H9 (cell line): ENCODE results near the gene SLC35F3. TPM values are rescaled to one million over a fixed set of nuclear protein-coding genes. Genes with fewer than 3 reads are reported as not detected.

Experiments
- DNase-seq: peaks from one replicate; pipeline ENCODE4 v3.0.0-alpha.2; 2017
- H2AFZ ChIP-seq: one replicate; pipeline ENCODE4 v1.6.1; 2013; ENCODE audit warnings: mild to moderate bottlenecking, low read length, control low read depth, moderate library complexity
- H2AK5ac ChIP-seq: 2 replicates; pipeline ENCODE4 v1.6.1; 2013; ENCODE audit warnings: low read length, control low read depth, mixed read lengths; ENCODE audit not compliant: insufficient read length
- H2BK120ac ChIP-seq: one replicate; pipeline ENCODE4 v1.6.1; 2013; ENCODE audit warnings: low read depth, mild to moderate bottlenecking, low read length, control low read depth, inconsistent platforms; ENCODE audit not compliant: poor library complexity, severe bottlenecking
- H2BK12ac ChIP-seq: 2 replicates; pipeline ENCODE4 v1.6.1; 2013; ENCODE audit warnings: low read length, control low read depth, mixed read lengths, low read depth; ENCODE audit not compliant: insufficient read length
- H2BK15ac ChIP-seq: 2 replicates; pipeline ENCODE4 v1.6.1; 2013; ENCODE audit warnings: low read depth, low read length, control low read depth
- H2BK20ac ChIP-seq: one replicate; pipeline ENCODE4 v1.6.1; 2013; ENCODE audit warnings: low read depth, mild to moderate bottlenecking, low read length, control low read depth, inconsistent platforms; ENCODE audit not compliant: poor library complexity, severe bottlenecking
- H2BK5ac ChIP-seq: 2 replicates; pipeline ENCODE4 v1.6.1; 2013; ENCODE audit warnings: low read length, control low read depth, mixed read lengths; ENCODE audit not compliant: insufficient read length
- H3K14ac ChIP-seq: 2 replicates; pipeline ENCODE4 v1.6.1; 2013; ENCODE audit warnings: low read length, control low read depth; ENCODE audit not compliant: insufficient read depth
- H3K18ac ChIP-seq: 2 replicates; pipeline ENCODE4 v1.6.1; 2013; ENCODE audit warnings: low read depth, mild to moderate bottlenecking, mixed read lengths, low read length, control low read depth; ENCODE audit not compliant: insufficient read length
- H3K23ac ChIP-seq: 2 replicates; pipeline ENCODE4 v1.6.1; 2013; ENCODE audit warnings: low read length, control low read depth, mixed read lengths, low read depth; ENCODE audit not compliant: insufficient read length
- H3K23me2 ChIP-seq: 2 replicates; pipeline ENCODE4 v1.6.1; 2013; ENCODE audit warnings: low read depth, mild to moderate bottlenecking, mixed read lengths, low read length, control low read depth; ENCODE audit not compliant: insufficient read length, poor library complexity, severe bottlenecking
- H3K27ac ChIP-seq: 2 replicates; pipeline ENCODE4 v1.5.1; 2013; ENCODE audit warnings: low read length, control low read depth, mixed read lengths, low read depth; ENCODE audit not compliant: insufficient read length
- H3K27me3 ChIP-seq: 2 replicates; pipeline ENCODE4 v1.6.1; 2013; ENCODE audit warnings: low read length, control low read depth, inconsistent platforms; ENCODE audit not compliant: insufficient read depth
- H3K4ac ChIP-seq: 2 replicates; pipeline ENCODE4 v1.6.1; 2013; ENCODE audit warnings: low read depth, mild to moderate bottlenecking, control low read depth, inconsistent platforms, low read length, moderate library complexity
- H3K4me1 ChIP-seq: 2 replicates; pipeline ENCODE4 v1.6.1; 2013; ENCODE audit warnings: low read length, control low read depth, inconsistent platforms; ENCODE audit not compliant: insufficient read depth
- H3K4me2 ChIP-seq: 2 replicates; pipeline ENCODE4 v1.6.1; 2013; ENCODE audit warnings: low read length, control low read depth, mixed read lengths; ENCODE audit not compliant: insufficient read length, insufficient read depth
- H3K56ac ChIP-seq: 2 replicates; pipeline ENCODE4 v1.6.1; 2013; ENCODE audit warnings: low read depth, mild to moderate bottlenecking, mixed read lengths, low read length, control low read depth; ENCODE audit not compliant: insufficient read length
- H3K79me1 ChIP-seq: 2 replicates; pipeline ENCODE4 v1.6.1; 2013; ENCODE audit warnings: low read depth, mild to moderate bottlenecking, moderate library complexity, low read length, control low read depth, inconsistent platforms; ENCODE audit not compliant: insufficient read depth, poor library complexity, severe bottlenecking
- H3K79me2 ChIP-seq: 2 replicates; pipeline ENCODE4 v1.6.1; 2013; ENCODE audit warnings: low read length, control low read depth, inconsistent platforms; ENCODE audit not compliant: insufficient read depth
- H3K9ac ChIP-seq: 2 replicates; pipeline ENCODE4 v1.6.1; 2013; ENCODE audit warnings: low read length, control low read depth, mixed read lengths; ENCODE audit not compliant: insufficient read length; ENCODE audit errors: extremely low read depth
- H3K9me3 ChIP-seq: one replicate; pipeline ENCODE4 v1.6.1; 2013; ENCODE audit warnings: low read depth, low read length, inconsistent platforms; ENCODE audit not compliant: control insufficient read depth
- H3T11ph ChIP-seq: one replicate; pipeline ENCODE4 v1.6.1; 2013; ENCODE audit warnings: mild to moderate bottlenecking, low read length, control low read depth, inconsistent platforms
- H4K20me1 ChIP-seq: one replicate; pipeline ENCODE4 v1.6.1; 2013; ENCODE audit not compliant: control insufficient read depth, insufficient read length, insufficient read depth
- H4K5ac ChIP-seq: 2 replicates; pipeline ENCODE4 v1.6.1; 2013; ENCODE audit warnings: low read depth, mild to moderate bottlenecking, mixed read lengths, low read length, control low read depth; ENCODE audit not compliant: insufficient read length
- H4K8ac ChIP-seq: replicated peaks from 2 replicates; pipeline ENCODE4 v1.6.1; 2013; ENCODE audit warnings: low read length, control low read depth, mixed read lengths, low read depth; ENCODE audit not compliant: insufficient read length
- H4K91ac ChIP-seq: 2 replicates; pipeline ENCODE4 v1.6.1; 2013; ENCODE audit warnings: low read depth, mild to moderate bottlenecking, moderate library complexity, mixed read lengths, low read length, control low read depth; ENCODE audit not compliant: insufficient read length
- H3K27ac Mint-ChIP-seq, 3 experiments: 2 replicates in 2 of 3; 3 replicates in 1 of 3; pipeline ENCODE4 v1.8.0; 2020 to 2021; ENCODE audit warnings: mixed read lengths in 3 of 3, mild to moderate bottlenecking in 1 of 3, moderate library complexity in 1 of 3
- H3K27me3 Mint-ChIP-seq: 2 replicates; pipeline ENCODE4 v1.8.0; 2021; ENCODE audit warnings: low read depth, mild to moderate bottlenecking, moderate library complexity, mixed read lengths
- H3K36me3 Mint-ChIP-seq, 3 experiments: 2 replicates in 2 of 3; 3 replicates in 1 of 3; pipeline ENCODE4 v1.8.0; 2020 to 2021; ENCODE audit warnings: low read depth in 3 of 3, mixed read lengths in 3 of 3; ENCODE audit not compliant: insufficient read depth in 1 of 3
- H3K4me1 Mint-ChIP-seq, 2 experiments: 2 replicates each; pipeline ENCODE4 v1.8.0; 2020; ENCODE audit warnings: mixed read lengths in 2 of 2
- H3K4me3 Mint-ChIP-seq, 2 experiments: 2 replicates in 1 of 2; 3 replicates in 1 of 2; pipeline ENCODE4 v1.8.0; 2020 to 2021; ENCODE audit warnings: mild to moderate bottlenecking in 2 of 2, mixed read lengths in 2 of 2, moderate library complexity in 1 of 2
- H3K9me3 Mint-ChIP-seq, 2 experiments: 2 replicates in 1 of 2; 3 replicates in 1 of 2; pipeline ENCODE4 v1.8.0; 2020; ENCODE audit warnings: mild to moderate bottlenecking in 2 of 2, mixed read lengths in 2 of 2, moderate library complexity in 1 of 2
- CTCF ChIP-seq: fragments of 200-600 bp; sonication (generic); conservative IDR thresholded peaks from 3 replicates; pipeline ENCODE4 v1.8.0; 2021; ENCODE audit warnings: antibody characterized with exemption, mild to moderate bottlenecking
- WGBS: extraction: QIAGEN DNeasy Blood & Tissue Kit; methylation state at CpG from one replicate; pipeline ENCODE4 v1.1.7; 2013; ENCODE audit warnings: missing lambda C conversion rate, low lambda C conversion rate, mixed read lengths; ENCODE audit not compliant: insufficient read length; ENCODE audit errors: extremely low coverage; 5-methylcytosine and 5-hydroxymethylcytosine counted together
- total RNA-seq: library from RNA; stranded (reverse); gene quantifications from 2 replicates; pipeline ENCODE4 v1.2.1, GENCODE V29; 2021

Gene SLC35F3
- total RNA-seq, 1 experiment from 2014 or later, result 0.81 TPM

DNA sequence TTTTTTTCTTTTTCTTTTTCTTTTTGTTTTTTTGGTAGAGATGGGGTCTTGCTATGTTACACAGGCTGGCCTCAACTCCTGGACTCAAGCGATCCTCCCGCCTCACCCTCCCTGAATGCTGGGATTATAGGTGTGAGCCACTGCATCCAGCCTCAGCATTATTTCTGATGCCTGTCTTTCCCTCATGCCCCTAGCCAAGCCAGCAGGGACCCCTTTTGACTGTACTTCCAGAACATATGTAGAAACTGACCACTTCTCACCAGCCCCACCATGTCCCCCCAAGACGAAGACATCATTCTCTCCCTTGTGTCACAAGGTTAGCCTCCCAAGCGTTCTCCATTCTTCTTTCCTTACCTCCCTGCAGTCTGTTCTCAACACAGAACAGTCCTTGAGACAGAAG lies 360.8 kb downstream of the SLC35F3 start:
- no peak overlapping the region; a peak in 1 of 7 replicates for H3K27ac Mint-ChIP-seq
- no peak overlapping the region for H3K56ac ChIP-seq
- H3K9me3 Mint-ChIP-seq, result peaks cover 3 to 4% of the 10 kb centered on the region in 2 experiments; a peak in 3 of 5 replicates
- WGBS, result no CpG with 5 or more reads among the region's 4 CpGs
- H3K36me3 Mint-ChIP-seq, result no peaks in the 10 kb centered on the region; a peak in 2 of 7 replicates
- no peak overlapping the region for H2BK120ac ChIP-seq
- no peak overlapping the region for H3K14ac ChIP-seq
- H3K23ac ChIP-seq, result no peak overlapping the region
- H3K79me1 ChIP-seq, result no peaks in the 10 kb centered on the region
- no peak overlapping the region for H2BK20ac ChIP-seq
- H4K91ac ChIP-seq, result no peak overlapping the region
- H3K79me2 ChIP-seq, result no peaks in the 10 kb centered on the region
- H4K20me1 ChIP-seq, result no peaks in the 10 kb centered on the region
- no peaks in the 10 kb centered on the region for H3K9me3 ChIP-seq
- no peak overlapping the region for H3K27ac ChIP-seq
- TF ChIP-seq CTCF, result no peak
- H2BK15ac ChIP-seq, result no peak overlapping the region
- no peaks in the 10 kb centered on the region for H3K27me3 ChIP-seq
- no peak overlapping the region for H2BK5ac ChIP-seq
- H3K4me3 Mint-ChIP-seq, result no peak overlapping the region; a peak in 1 of 5 replicates
- H3K4me1 ChIP-seq, result peaks cover 3% of the 10 kb centered on the region; the same call in 1 of the 2 replicates
- H3K4me1 Mint-ChIP-seq, result peaks cover 13 to 15% of the 10 kb centered on the region in 2 experiments
- no peaks in the 10 kb centered on the region for H3K23me2 ChIP-seq
- H3K9ac ChIP-seq, result no peak overlapping the region
- H3T11ph ChIP-seq, result no peak overlapping the region
- peaks cover 4% of the 10 kb centered on the region for H3K27me3 Mint-ChIP-seq
- H3K18ac ChIP-seq, result no peak overlapping the region
- no peak for DNase-seq
- no peak overlapping the region for H3K4ac ChIP-seq
- no peak overlapping the region for H4K8ac ChIP-seq
- no peak overlapping the region for H2AK5ac ChIP-seq
- no peak overlapping the region for H2AFZ ChIP-seq
- H4K5ac ChIP-seq, result no peak overlapping the region
- no peak overlapping the region for H2BK12ac ChIP-seq
- no peak overlapping the region for H3K4me2 ChIP-seq
